HG03025 (cell line): ENCODE results near the gene DCP1A.
"Not testable (repeated sequence)": the region's sequence is repeated elsewhere in the genome, so short reads cannot be mapped to it uniquely, and the experiment has no call there.

ENCODE experiments used
- ATAC-seq: cut with Tn5 transposase; IDR thresholded peaks from one replicate; pipeline ENCODE4 v1.9.1; 2021; ENCODE audit warnings: mild to moderate bottlenecking, moderate library complexity; ENCODE audit not compliant: unreplicated experiment, low FRiP score

DCP1A gene

GRCh38 chr3:53347261-53348064, at the start of gene DCP1A:
DCP1A (minus strand) TSS chr3:53347543; CDS start chr3:53347517, 26 bp downstream.
- peak; percentile 97 for ATAC-seq

GRCh38 chr3:53384465-53385423, 37.4 kb upstream of the DCP1A start:
- no peak for ATAC-seq

GRCh38 chr3:53382106-53382505, 34.8 kb upstream of the DCP1A start:
- ATAC-seq, result no peak

GRCh38 chr3:53380306-53380705, 33.0 kb upstream of the DCP1A start:
- ATAC-seq, result no peak

GRCh38 chr3:53379898-53380297, 32.6 kb upstream of the DCP1A start:
- no peak for ATAC-seq

- no peak for ATAC-seq
These were observed 30.5 kb upstream of the DCP1A start for GRCh38 chr3:53377794-53378193.

GRCh38 chr3:53376679-53377078, 29.3 kb upstream of the DCP1A start:
- ATAC-seq, result no peak

GRCh38 chr3:53375019-53375418, 27.7 kb upstream of the DCP1A start:
- ATAC-seq, result no peak

- not testable (repeated sequence) for ATAC-seq
These were observed 23.4 kb upstream of the DCP1A start for GRCh38 chr3:53370719-53371118.

GRCh38 chr3:53361852-53362251, 14.5 kb upstream of the DCP1A start:
- no peak for ATAC-seq

GRCh38 chr3:53357458-53357857, 10.1 kb upstream of the DCP1A start:
- ATAC-seq, result no peak

- no peak for ATAC-seq
These were observed 7.7 kb upstream of the DCP1A start for GRCh38 chr3:53354945-53355498.

GRCh38 chr3:53353202-53353601, 5.9 kb upstream of the DCP1A start:
- ATAC-seq, result no peak

GRCh38 chr3:53350652-53351051, 3.3 kb upstream of the DCP1A start:
- ATAC-seq, result no peak

GRCh38 chr3:53348118-53348517, 775 bp upstream of the DCP1A start:
- not testable (repeated sequence) for ATAC-seq

GRCh38 chr3:53346922-53347260, 452 bp downstream of the DCP1A start:
- ATAC-seq, result peak; percentile 8

- ATAC-seq, result no peak
These were observed 829 bp downstream of the DCP1A start for GRCh38 chr3:53346514-53346913.

GRCh38 chr3:53342353-53342752, 5.0 kb downstream of the DCP1A start:
- ATAC-seq, result no peak

GRCh38 chr3:53337167-53337940, 10.0 kb downstream of the DCP1A start:
- ATAC-seq, result no peak

- no peak for ATAC-seq
These were observed 12.6 kb downstream of the DCP1A start for GRCh38 chr3:53334742-53335141.
